ENCODE measurements around the gene CDK15. TPM values are rescaled to one million over a fixed set of nuclear protein-coding genes. Genes with fewer than 3 reads are reported as not detected.

The CDK15 gene
- total RNA-seq, 2 donors from 2014 or later = 0.24 to 1.4 TPM

DNA sequence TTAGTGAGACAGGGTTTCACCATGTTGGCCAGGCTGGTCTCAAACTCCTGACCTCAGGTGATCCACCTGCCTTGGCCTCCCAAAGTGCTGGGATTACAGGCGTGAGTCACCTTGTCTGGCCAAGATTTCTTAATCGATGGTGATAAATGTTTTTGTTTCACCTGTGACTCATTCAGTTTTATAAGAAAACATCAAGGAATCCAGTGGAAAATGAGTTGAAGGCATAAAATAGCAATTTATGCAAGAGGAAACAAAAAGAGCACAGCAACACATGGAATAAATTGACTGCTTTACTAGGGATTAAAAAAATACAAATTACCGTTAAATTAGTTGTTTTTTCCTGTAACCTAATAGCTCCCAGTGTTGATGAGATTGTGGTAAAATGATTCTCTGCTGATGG, 80.2 kb downstream of the CDK15 start:
- ATAC-seq = no peak
- intact Hi-C loops (cut with DNase I, micrococcal nuclease) = no loop called here
- no peak for DNase-seq

DNA sequence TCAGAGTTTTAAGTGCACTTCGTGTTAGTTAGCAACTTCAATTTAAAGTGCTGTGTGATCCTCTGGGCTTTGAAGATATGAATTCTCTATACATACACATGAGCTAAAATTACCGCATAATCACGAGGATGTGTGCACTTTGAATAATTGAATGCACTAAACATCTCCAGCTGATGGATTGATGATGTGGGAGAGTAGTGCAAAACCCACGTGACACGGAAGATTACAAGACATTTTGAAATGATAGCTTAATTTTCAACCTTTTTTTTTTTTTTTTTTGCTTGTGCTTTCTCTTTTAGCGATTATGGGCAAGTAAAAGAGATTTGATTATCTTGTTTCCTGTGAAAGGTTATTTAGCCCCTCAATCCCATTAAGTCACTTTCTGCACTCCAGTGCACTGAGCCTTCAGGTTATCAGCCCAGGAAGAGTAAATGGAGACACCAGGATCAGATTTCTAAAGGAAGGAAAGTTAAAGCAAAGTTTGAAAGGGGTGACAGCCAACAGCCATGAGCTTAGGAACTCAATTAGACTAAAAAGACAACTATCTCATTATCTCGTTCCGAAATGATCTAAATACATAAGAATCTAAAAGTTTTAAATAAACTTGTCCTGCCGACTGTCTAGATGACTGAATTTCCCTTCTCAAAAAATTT, 81.6 kb downstream of the CDK15 start:
- no peak for DNase-seq
- no peak for ATAC-seq
- intact Hi-C loops (cut with DNase I, micrococcal nuclease) = no loop called here

DNA sequence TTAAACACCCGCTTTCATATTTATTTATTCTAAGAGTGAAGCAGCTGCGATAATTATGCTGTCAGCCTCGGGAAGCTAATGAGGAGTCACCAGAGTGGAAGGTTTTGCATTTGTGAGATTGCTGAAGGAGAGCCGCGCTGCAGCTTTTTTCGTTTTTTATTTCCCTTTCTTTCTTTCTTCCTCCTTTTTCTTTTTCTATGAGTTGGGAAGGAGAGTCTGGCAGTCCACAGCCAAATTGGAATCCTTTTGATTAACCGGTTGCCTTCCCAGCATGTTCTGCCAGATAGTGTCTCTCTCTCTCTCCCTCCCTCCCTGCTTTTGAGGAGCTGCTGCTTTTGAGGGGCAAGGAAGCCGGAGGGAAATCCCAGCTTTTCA, 82.1 kb downstream of the CDK15 start:
- intact Hi-C loops (cut with DNase I, micrococcal nuclease) = no loop called here
- ATAC-seq = no peak
- DNase-seq = no peak

DNA sequence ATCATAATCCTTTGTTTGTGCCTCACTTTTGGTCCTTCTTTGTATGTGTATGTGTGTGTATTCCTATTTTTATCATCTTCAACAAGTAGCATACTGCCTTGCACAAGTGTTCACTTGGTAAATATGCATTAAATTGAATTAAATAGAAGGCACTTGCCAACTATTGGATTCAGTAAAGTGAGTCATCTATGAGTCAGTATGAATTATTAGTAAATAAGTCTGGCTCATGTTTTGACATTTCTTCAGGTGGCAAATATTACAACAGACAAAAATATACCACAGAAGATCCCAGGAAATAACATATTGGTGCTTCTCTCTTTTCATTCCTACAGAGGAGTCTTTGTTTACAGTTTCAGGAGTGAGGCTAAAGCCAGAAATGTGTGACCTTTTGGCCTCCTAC, 84.1 kb downstream of the CDK15 start:
- intact Hi-C loops (cut with DNase I, micrococcal nuclease) = no loop called here
- no peak for DNase-seq
- ATAC-seq = no peak

DNA sequence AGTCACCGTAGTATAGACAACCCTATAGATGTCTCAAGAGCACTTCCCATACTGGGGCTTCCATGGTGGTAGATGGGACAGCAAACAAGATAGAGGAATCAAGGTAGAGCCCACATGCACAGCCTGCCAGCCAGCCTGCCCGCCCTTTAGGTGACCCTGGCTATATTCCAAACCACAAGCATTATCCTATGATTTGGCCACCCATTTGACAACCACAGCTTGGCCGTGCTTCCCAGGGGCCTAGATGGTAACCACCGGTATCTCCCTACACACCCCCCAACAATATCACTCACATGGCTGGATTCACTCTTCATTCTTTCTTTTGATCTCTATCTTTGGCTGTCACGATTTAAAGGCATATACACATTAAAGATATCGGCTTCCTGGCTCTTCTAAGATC, 85.3 kb downstream of the CDK15 start:
- DNase-seq (no peak), ATAC-seq (no peak)
- intact Hi-C loops (cut with DNase I, micrococcal nuclease) = no loop called here

DNA sequence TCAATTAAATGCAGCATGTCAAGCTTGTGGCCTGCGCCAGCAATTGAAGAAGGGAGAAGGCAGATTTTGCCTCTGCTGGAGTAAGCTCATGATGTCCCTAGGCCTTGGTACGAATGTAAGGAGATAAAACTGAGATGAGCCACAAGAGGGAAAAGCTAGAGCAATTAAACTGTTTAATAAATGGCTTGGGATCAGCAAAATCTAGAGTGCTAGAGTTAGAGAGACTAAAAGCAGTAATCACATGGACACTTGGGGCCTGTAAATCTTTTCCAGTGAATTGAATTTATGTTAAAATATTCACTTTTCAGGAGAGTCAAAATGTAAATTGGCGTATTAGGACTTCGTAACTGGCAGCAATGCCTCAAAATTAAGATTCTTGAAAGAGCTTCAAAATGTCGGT, 86.2 kb downstream of the CDK15 start:
- ATAC-seq = no peak
- intact Hi-C loops (cut with DNase I, micrococcal nuclease) = no loop called here
- DNase-seq = no peak

DNA sequence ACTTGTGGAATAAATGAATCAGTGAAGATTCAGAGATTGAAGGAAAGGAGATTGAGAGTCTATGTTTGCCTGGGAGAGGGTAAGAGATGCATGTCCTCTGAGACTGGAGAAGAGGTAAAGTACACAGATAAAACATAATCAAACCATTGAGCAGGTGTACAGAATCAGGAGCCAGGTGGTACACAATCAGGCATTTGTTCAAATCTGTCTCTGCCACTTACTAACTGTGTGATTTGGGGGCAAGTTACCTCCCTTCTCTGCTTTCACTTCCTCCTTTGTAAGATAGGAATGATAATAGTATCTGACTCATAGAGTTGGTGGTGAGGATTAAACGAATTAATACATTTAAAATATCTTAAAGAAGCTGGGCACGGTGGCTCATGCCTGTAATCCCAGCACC, 94.0 kb downstream of the CDK15 start:
- ATAC-seq (no peak), DNase-seq (no peak)
- intact Hi-C loops (cut with DNase I, micrococcal nuclease) = no loop called here

DNA sequence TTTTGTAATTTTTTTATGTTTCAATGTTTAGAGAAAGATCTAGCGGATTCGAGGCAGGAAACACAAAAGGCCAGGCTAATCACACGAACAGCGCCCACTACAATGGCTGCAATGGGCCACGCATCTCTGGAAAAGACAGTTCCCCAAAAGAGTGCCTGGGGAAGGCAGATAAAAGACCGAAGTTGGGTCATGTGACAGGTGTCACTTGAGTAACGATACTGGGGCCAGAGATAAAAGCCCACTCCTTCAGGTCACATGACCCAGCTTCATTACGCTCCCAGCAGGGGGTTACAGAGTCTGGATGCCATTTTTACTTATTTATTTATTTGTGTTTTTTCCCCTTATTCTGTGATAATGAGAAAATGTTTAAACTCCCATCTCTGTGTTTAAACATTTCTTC, 95.4 kb downstream of the CDK15 start:
- DNase-seq (no peak), ATAC-seq (no peak)
- intact Hi-C loops (cut with DNase I, micrococcal nuclease) = no loop called here

DNA sequence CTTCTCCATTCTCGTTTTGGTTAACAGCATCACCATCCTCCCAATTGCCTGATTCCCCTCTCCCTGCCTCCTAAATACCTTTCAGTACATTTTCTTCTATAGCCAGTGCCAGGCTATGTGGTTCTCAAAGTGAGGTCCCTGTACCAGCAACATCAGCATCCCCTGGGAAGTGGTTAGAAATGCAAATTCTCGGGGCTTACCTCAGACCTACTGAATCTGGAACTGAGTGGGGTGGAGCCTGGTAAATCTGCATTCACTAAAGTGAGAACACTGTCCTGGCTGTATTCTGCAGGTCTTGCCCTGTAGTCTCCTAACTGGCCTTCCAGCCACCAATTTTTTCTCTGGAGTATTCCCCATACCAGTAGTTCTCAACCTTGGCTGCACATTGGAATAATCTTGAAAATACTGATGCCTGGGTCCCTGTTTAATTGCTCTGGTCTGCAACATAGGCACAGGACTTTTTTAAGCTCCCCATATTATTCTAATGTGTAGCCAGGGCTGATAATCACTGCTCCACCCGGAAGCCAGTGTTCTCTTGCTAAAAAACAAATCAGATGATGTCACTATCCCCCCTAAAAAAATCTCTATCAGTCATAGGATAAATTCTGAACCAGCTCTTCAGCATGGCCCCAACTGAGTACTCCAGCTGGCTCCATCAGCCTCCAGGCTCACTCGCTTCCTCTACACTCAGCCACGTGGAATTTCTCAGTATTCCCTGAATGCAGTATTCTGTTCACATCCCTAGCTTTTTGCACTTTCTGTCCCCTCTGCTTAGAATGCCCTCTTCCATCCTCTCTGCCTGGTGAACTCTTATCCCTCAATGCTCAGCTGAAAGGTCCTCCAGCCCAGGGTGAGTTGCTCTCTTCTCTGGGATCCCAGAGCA, 98.4 kb downstream of the CDK15 start:
- DNase-seq (no peak), ATAC-seq (no peak)
- intact Hi-C loops (cut with DNase I, micrococcal nuclease) = no loop called here

DNA sequence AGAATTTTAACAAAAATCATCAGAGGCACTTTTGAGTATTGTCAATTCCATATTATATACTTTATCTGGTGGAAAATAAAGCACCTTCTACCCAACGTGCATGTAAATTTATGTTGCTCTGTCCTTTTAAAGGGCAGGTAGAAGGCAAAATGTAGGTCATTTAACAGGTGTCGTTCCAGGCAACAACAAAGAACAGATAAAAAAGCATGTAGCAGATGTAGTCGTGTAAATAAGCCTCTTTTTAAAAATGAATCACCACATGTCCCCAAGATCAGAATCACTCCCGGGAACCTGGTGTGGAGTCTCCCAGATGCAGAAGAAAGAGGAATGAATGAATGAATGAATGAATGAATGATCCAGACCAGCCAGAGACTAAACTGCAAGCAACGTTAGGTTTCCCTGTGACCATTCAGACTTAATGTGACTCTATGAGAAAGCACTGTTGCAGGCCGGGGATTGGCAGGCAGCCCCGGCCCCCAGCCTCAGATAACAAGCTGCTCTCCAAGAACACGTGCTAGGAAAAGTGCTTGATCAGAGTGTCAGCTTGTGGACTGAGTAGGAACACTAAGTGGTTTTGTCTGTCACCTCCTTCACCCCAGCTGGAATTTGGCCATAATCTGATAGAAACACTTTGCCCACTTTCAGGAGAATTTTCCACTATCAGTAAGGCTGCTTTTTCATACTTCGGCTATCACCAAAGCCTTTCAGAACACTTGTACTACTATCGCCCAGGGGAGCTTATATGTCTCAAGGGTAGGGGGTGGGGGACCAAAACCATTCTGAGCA, 100.6 kb downstream of the CDK15 start:
- DNase-seq (no peak), ATAC-seq (no peak)
- intact Hi-C loops (cut with DNase I, micrococcal nuclease) = no loop called here

DNA sequence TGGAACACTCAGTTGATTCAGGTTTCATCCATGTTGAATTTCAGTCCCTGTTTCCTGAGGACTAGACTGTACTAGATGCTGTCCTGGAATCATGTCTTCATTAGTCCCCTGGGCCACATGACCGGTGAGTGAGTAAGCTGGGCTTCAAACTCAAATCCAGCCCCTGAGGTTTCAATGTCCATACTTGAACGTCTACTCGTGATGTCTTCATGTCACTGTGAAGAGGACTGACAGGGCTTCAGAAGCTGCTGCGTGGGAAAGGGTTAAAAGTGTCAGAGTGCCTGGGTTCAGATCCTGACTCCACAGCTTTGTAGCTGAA, 101.2 kb downstream of the CDK15 start:
- DNase-seq (no peak), ATAC-seq (no peak)
- intact Hi-C loops (cut with DNase I, micrococcal nuclease) = no loop called here

DNA sequence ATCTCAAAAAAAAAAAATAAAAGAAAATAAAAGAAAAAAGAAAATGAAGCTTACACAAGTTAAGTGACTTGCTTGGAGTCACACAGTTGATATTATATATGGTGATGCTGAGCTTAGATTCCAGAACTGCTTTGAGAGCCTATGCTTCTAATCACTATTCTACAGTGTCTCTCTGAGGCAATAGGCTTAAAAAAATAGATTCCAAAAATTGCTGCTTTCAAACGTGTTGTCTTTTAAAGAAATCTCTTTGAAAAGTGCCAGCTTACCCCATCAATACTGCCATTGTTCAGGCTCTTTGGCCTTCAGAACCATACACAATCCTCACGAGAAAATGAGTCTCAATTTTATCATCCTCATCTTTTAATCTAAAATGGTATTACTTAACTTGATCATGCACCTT, 102.6 kb downstream of the CDK15 start:
- no peak for DNase-seq
- ATAC-seq = no peak
- intact Hi-C loops (cut with DNase I, micrococcal nuclease) = no loop called here

DNA sequence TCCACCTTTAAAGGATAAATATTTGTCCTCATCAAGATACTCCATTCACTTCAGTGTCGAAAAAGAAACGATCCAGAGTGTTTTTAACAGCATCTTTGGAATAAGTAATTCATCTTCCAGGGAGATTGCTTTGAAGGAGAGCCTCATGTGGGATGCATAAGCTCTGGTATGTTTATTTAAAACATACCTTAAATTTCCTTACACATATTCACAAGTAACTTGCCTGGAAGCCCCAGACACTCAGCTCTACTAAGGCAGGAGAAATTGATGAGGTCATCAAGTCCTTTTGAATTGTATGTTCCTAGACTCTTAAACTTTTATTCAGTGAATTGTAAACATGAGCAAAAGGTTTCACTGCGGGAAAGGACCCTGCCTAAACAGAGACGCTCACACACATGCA, 103.0 kb downstream of the CDK15 start:
- intact Hi-C loops (cut with DNase I, micrococcal nuclease) = no loop called here
- DNase-seq (no peak), ATAC-seq (no peak)

DNA sequence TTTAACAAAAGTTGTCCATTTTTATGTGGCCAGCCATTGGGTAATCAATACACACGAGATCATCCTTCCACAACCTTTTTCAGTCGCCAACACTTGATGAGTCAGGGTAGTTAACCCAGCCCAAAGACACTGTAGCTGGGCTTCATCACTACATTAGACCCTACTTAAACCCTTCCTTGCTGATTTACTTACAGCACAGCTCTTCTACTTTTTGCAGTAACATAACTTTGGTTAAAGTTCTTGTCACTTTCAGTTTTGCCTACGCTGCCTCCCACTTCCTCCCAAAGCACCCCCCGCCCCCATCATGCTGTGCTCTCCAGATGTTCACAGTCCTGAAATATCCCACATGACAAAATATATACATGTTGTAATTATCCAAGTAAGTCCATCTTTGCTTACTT, 103.6 kb downstream of the CDK15 start:
- intact Hi-C loops (cut with DNase I, micrococcal nuclease) = no loop called here
- ATAC-seq (no peak), DNase-seq (peak in 1 of 2 donors; percentile 20)

DNA sequence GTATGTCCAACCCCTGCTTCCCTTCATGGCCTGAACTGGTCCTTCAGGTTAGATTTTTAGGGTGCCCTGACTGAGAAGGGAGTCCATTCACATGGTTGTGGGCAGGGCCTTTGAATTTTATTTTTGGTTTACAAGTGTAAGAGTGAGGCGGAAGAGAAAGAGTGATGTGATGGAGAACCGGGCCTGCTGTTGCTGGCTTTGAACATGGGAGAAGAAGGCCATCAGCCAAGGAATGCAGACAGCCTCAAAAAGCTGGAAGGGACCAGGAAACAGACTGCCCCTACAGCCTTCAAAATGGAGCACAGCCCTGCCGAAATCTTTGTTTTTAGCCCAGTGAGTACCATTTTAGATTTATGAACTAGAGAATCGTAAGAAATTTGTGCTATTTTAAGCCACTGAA, 105.0 kb downstream of the CDK15 start:
- DNase-seq (no peak), ATAC-seq (no peak)
- intact Hi-C loops (cut with DNase I, micrococcal nuclease) = no loop called here

DNA sequence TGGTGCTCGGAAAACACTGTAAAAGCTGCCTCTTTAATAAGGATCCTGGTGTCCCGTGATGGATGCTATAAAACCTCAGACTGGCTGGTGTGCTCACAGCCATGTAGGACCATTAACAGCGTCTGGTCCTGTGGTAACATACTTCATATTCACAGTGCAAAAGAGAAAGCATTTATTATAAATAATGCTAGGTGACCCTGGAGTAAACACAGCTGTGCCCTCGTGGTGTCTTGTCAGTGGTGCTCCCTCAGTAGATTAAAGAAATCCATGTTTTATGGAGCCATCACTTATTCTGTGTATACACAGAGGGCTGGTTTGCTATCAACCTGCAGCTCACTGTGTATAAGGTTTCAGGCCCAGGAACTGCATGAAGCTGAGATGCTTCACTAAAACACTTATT, 106.9 kb downstream of the CDK15 start:
- DNase-seq (no peak), ATAC-seq (no peak)
- intact Hi-C loops (cut with DNase I, micrococcal nuclease) = no loop called here

DNA sequence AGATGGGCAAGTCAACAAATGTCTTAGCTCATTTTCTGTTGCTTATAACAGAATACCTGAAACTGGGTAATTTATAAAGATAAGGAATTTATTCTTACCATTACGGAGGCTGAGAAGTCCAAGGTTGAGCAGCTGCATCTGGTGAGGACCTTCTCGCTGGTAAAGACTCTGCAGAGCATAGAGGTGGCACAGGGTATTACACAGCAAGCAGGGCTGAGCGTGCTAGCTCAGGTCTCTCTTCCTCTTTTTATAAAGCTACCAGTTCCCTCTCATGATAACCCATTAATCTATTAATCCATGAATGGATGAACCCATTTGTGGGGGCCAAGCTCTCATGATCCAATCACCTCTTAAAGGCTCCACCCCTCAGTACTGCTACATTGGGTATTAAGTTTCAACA, 109.1 kb downstream of the CDK15 start:
- no peak for ATAC-seq
- DNase-seq = no peak
- intact Hi-C loops (cut with DNase I, micrococcal nuclease) = no loop called here

DNA sequence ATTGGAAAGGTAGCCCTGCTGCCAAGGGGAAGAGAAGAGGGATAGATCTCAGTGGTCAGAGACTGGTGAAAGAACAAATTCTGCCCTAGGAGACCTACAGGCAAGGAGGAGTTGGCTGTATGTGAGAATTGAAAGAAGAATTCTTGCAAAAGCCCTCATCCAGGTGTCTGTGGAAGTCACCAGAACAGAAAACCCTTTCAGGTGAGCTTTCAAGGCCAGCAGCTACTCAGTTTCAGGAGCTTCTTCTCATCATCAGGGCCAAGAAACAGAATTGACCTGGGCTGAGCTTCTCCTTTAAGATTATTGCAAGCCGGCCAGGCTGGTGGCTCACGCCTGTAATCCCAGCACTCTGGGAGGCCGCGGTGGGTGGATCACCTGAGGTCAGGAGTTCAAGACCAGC, 110.2 kb downstream of the CDK15 start:
- DNase-seq = no peak
- no peak for ATAC-seq
- intact Hi-C loops (cut with DNase I, micrococcal nuclease) = no loop called here

DNA sequence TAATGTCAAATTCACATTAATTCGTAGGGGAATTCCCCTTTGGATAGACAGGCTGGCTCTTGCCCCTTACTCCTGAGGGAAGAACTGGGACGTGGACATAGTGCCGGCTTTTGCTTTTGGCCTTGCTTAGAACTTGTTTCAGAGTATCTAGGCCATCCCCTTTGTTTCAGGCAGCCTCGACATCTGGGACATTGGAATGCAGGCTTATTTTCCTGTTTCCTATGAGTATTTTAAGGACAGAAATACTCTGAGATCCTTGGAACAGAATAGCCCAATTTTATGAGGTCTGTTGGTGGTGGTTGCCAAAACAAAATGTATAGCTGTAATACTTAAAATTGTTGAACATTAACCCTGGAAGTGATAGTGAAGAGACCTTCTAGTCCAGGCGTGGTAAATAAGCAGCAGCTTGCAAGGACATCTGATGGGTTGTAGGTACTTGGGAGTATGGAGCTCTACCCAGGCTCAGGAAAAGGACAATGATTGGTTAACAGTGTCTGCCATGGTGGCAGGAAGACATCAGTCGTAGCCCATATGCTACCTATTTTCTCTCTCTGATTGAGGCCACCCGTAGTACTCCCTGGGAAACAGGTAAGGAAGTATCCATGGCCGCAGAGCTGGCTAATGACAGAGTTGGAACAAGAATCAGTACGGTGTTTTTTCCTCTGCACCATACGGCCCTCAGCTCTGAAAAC, 112.4 kb downstream of the CDK15 start:
- no peak for ATAC-seq
- DNase-seq = no peak
- intact Hi-C loops (cut with DNase I, micrococcal nuclease) = no loop called here

DNA sequence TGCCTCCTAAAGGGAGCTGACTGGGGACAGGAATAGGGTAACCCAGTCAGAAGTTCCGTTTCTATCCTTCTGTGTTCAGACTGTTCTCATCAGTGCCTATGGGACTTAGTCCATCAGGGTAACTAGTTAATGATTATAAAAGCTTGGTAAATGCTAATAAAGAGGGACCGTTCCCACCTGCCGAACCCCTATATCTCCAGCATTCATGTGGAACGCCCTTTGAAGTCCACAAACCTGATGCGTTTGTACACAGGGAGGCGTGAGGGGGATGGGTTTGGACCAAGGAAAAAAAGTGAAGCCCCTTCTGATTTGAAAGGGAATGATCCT, 112.9 kb downstream of the CDK15 start:
- ATAC-seq = no peak
- no peak for DNase-seq
- intact Hi-C loops (cut with DNase I, micrococcal nuclease) = no loop called here
